Measurements from ENCODE around the gene YPEL3.

DNA sequence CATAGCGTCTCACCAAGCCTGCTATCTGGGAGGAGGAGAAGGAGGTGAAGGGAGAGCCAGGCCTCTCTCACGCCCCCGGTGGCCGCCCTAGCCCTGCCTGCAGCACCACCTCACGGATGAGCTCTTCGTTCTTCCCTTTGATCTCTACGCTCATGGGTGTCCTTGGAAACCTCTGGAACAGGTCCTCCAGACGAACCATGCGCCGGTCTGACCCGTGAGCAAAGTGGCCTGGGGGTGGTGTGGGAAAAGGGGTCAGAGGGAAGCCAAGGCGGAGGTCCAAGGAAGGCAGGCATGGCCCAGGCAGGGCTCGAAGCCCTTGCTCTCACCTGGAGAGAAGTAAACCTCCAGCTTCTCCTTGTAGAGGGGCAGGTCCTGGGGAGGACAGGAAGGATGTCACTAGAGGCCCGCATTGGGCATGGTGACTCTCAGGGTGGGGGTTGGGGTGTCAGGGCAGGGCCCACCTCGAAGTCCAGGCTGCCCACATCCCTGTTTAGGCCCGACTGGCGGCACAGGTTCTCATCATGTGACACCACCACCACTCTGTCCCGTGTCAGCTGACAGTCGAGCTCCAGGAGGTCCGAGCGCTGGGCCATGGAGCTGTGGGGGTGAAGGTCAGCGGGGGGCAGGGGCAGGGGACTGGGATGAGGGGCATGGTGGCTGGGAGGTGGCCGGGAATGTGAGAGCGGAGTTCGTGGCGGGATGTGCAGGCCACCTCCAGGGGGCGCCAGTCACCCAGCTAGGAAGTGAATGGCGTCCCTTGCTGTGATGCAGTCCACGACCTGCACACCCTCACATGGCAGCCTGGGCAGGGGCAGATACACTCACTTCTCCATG lies 16.4 kb upstream of the YPEL3 start:
- TF ChIP-seq, protein P1, sequence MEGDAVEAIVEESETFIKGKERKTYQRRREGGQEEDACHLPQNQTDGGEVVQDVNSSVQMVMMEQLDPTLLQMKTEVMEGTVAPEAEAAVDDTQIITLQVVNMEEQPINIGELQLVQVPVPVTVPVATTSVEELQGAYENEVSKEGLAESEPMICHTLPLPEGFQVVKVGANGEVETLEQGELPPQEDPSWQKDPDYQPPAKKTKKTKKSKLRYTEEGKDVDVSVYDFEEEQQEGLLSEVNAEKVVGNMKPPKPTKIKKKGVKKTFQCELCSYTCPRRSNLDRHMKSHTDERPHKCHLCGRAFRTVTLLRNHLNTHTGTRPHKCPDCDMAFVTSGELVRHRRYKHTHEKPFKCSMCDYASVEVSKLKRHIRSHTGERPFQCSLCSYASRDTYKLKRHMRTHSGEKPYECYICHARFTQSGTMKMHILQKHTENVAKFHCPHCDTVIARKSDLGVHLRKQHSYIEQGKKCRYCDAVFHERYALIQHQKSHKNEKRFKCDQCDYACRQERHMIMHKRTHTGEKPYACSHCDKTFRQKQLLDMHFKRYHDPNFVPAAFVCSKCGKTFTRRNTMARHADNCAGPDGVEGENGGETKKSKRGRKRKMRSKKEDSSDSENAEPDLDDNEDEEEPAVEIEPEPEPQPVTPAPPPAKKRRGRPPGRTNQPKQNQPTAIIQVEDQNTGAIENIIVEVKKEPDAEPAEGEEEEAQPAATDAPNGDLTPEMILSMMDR (IDR thresholded peaks at IDR 0.05) = peak in 6 of 7 experiments; percentile 23 to 50 (median 32)
- TF ChIP-seq POLR2A (IDR thresholded peaks at IDR 0.05) = no peak

Measured in body of pancreas (tissue), 4 donors.